NCI-H1436 (cell line): ENCODE results near the gene TARBP1.
A peak's percentile ranks its signal among the peaks of the same experiment; 100 is the strongest.
"Not testable (repeated sequence)": the region's sequence is repeated elsewhere in the genome, so short reads cannot be mapped to it uniquely, and the experiment has no call there.

Source experiments
- DNase-seq: peaks from one replicate; lab custom pipeline; 2025; lab: John Stamatoyannopoulos, UW

TARBP1 gene

DNA sequence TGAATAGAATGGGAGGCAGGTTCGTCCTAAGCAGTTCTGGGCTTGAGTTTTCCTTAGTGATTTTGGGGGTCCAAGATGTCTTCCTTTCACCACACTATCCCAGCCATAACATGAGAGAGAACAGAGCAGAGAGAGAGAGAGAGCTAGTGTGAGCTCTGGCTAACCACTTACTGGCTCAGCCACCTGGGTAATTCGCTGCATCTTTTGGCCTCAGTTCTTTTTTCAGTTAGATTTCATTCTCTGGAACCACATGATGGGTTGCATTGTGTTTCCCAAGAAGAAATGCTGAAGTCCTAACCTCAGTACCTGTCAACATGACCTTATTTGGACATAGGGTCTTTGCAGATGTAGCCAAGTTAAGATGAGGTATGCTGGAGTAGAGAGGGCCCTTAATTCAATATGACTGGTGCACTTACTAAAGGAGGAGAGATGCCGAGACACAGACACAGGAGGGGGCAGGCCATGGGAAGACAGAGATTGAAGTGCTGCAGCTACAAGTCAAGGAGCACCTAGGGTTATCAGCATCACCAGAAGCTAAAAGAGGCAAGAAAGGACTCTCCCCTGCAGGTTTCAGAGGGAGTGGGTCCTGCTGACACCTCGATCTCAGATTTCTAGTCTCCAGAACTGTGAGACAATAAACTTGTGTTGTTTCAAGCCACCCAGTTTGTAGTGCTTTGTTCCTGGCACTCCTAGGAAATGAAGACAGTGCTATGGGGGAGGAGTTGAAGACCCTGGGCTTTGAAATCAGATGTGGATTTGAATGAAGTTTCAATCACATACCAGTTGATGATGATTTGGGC lies 26.2 kb upstream of the TARBP1 start:
- DNase-seq: no peak

DNA sequence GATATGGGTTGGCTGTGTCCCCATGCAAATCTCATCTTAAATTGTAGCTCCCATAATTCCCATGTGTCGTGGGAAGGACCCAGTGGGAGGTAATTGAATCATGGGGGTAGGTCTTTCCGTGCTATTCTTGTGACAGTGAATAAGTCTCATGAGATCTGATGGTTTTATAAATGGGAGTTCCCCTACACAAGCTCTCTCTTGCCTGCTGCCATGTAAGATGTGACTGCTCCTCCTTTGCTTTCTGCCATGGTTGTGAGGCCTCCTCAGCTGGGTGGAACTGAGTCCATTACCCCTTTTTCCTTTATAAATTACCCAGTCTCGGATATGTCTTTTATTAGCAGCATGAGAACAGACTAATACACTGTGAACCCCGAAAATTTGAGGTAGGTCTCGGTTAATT lies 25.3 kb upstream of the TARBP1 start:
- DNase-seq: not testable (repeated sequence)

DNA sequence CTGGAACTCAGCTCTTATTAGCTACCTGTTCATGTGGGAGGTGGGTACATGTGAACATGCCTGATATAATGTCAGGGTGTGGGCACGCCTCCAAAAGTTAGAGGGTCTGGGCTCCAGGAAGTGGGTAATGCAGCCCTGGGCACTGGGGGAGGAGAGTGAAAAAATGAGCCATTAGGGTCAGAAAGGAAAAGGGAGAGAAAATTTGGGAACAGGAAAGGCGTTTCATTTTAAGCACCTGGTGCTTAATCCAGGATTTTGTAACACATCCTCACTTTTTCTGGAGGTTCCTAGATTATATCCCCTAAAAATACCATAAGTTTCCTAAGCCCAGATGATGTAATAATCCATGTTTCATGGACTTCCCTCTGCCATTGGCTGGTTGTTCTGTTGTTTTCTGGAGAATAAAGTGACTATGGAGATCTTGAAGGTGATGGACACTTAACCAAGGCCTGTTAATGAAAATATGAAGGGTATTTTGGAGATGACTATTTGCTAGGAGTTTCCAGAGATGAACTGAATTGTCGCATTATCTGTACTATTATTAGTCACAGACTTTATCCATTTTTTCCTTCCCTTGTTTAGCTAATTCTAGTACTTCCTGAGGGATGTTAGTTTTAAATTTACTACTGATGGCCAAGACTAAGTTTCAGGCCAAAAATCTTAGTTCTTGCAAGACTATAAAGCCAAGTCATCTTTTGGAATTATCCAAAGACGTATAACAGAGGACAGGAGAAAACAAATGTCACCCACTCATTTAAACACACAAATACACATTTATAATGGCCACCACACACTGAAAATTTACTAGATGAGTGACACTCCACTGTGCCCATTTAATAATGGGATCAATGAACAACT lies 24.4 kb upstream of the TARBP1 start:
- DNase-seq: no peak

DNA sequence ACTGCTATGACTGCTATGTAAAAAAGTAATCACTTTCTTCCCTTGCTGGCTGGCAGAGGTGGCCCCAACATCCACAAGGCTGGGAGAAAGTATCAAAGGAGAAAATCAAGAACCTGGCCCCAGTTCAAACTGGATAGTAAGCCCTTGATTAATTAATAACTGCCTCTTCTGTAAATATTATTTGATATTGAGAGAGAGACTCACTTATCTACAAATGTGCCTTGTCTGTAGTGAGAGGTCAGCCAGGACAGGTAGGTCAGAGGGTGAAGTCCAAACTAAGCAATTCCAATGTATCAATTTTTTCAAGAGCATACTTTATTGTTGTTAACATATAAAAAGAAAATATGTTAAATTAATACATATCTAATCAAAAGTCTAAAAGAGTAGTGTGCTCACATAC lies 23.8 kb upstream of the TARBP1 start:
- no peak for DNase-seq

- no peak for DNase-seq
These were observed 21.3 kb upstream of the TARBP1 start for GRCh38 chr1:234500269-234500668.

DNA sequence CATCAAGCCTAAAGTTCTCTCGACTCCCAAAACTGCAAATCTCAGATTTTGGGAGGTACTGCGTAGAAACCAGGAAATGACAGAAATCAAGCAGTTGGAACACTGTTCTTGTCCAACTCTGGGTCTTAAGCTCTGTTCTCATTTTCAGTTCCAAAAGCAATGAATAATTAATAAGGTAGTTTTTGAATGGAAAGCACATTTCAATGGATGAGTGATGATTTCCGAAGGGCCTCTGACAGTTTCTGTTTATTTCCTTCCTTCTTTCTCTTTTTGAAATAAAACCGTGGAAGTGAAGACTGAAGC lies 20.9 kb upstream of the TARBP1 start:
- no peak for DNase-seq

DNA sequence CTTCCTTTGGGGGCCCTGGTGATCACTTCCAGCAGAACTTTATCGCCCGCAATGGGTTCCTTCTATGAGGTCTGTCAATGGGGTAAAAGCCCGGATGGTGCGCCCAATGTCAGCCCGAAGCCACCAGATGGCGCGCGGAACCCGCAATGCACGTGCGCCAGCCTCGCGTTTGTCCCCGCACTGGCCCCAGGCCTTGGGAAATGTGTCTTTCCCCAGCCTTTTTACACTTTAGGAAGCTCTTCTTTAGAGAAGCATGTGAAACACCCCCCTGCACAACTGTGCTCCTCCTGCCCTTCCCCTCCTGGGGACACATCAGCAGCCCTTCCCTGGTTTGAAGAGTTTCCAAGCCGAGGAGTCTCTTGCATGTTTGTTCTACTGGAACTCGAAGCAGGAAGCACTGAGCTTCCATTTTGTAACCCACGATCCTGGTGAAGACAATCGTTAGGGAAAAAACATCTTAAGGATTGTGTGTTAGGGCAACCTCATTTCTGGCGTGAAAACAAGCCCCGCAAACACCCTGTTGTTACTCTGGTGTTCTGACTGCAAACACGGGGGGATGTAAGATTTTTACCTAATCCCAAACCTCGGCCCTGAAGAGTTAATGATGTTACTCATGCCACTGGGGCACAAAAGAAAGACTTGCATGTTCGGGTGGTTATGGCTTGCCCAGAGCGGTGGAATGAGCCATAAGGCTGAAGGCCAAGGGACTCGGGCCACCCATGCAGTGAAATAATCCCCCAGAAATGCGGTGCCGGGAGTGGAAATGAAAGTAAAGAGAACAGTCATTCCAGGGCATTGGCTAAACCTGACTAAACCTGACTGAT lies 20.4 kb upstream of the TARBP1 start:
- DNase-seq: peak; percentile 89

DNA sequence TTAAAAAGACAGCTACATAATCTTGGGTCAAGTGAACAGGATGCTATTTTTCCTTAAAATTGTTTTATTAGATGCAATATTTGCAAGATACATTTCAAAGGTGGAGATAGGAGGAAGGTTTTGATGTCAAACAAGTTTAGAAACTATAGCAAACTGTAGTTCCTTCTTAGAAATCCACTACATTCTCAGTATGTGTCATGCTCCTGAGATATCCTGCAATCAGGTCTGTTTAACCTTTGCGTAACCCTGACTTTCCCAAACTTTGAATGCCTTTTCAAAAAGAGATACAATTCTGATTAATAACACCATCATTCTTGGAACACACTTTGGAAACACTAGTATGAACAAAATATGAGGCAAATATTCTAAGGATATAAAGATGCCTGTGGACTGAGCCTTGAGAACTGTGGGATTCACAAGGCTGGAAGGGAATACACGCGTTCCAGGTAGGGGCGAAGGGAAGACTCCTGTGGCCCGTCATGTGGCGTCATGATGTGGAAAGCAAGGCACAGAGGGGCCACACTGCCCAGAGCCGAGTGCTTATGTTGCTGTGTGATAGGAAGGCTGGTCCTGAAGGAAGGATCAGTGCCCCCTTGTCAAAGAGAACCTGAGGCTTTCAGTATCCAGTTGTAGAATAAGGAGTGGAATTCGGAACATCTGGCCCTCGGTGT lies 19.6 kb upstream of the TARBP1 start:
- DNase-seq: no peak

DNA sequence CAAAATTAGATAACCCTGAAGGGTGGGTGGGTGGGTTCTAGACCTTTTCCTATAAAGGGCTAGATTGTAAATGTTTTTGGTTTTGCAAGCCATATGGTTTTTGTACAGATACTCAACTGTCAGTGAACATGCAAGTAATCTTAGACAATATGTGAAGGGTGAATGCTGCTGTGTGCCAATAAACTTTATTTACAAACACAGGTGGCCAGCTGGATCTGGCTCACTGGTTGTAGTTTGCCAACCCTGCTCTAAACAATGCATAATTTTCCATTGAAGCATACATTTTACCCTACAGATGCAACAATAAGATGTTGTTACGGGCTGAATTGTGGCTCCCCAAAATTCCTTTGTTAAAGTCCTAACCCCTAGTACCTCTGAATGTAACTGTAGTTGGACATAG lies 18.6 kb upstream of the TARBP1 start:
- DNase-seq: no peak

DNA sequence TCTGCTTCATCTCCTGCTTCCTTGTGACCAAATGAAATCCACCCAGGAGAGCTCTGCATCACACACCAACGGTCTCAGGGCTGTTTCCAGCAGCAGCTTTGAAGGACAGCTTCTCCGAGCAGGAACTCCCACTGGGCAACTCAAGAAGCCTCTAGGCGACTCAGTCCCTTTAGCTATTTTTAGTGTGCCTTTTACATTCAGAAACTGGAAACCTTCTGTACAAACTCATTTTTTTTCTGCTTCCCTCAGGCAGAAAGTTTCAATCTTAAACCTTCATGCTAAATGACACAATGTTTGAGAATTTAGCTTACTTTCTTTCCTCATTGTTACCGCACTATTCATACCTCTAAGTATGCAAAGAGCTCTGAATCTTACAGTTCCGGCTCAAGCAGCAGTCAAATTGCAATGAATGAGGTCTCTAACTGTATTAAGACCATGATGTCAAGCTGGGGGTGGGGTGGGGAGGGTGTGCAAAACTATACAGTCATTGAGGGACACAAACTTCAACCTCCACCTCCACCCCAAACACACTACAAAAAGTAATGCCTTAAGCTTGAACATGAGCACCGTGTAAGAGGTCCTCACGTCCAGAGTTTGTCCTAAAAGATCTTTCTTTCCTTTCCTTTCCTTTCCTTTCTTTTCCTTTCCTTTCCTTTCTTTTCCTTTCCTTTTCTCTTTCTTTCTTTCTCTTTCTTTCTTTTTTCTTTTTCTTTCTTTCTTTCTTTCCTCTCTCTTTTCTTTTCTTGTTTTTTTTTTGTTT lies 16.4 kb upstream of the TARBP1 start:
- DNase-seq: no peak

GRCh38 chr1:234494049-234494448 lies 15.1 kb upstream of the TARBP1 start:
- DNase-seq: no peak

DNA sequence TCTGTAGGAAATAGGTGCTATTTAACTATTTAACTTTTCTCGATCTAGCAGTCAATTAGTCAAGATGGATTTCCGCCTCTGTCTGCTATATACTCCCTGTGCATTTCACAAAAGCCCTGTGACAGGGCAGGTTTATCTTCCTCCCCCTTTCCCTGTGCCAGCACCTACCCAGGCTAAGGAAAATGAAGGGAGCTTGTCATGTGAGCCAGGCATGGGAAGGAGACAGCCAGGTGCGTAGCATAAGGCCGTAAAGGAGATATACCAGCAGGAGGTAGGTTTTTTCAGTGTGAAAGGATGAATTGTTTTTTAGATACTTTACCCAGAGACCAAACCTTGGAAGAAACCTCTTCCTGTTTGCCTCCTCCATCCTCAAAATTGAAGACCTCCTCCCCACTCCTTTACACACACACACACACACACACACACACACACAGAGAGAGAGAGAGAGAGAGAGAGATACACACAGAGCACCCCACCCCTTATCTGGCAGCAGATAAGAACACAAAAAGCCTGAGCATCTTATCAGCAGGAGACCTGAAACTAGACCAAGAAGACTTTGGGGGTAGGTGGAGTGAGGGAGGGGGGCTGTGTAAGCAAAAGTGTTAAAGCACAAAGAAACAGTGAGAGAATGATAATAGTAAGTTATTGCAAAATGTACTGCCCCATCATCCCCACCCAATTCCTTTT lies 12.0 kb upstream of the TARBP1 start:
- no peak for DNase-seq

DNA sequence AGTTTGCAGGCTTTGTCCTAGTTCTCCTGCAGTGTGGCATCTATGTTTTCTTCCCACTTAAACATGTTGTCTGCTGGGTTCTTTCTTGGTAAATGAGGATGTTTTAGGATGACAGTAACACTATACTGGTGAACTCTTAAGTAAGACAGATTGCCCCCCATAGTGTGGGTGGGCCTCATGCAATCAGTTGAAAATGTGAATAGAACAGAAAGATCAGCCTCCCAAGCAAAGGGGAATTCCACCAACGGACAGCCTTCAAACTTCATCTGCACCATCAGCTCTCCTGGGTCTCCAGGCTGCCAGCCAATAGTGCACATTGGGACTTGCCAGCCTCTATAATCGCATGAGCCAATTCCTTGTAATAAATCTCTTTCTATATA lies 10.7 kb upstream of the TARBP1 start:
- DNase-seq: no peak

DNA sequence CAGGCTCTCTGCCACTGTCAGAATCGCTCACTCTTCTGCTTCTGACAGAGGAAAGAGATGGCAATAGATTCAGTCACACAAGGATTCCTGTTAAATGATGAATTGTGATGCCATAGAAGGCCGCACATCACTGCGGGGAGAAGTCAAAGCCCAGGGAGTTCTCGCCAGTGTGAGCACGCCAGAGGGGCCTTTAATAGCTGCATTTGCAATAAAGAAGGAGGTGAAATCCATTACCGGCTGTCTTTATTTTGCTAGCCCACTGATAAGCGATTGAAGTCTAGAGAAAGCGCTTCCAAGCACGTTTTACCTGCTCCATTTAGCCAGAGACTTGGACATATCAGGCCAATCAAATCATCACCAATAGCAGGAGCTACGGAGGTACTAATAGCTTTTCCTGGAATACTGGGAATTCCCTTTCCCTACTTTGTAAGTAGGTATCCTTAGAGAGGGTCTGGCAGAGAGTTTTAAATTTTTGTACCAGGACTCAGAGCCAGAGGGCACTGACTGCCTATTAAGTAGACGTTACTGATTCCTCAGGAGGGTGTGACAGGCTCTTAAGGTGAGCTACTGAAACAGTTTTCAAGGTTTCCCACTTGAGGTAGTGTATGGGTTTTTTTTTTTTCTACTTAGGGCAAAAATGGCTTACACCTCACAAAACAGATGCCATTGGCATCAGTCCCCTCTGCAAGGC lies 10.2 kb upstream of the TARBP1 start:
- no peak for DNase-seq

DNA sequence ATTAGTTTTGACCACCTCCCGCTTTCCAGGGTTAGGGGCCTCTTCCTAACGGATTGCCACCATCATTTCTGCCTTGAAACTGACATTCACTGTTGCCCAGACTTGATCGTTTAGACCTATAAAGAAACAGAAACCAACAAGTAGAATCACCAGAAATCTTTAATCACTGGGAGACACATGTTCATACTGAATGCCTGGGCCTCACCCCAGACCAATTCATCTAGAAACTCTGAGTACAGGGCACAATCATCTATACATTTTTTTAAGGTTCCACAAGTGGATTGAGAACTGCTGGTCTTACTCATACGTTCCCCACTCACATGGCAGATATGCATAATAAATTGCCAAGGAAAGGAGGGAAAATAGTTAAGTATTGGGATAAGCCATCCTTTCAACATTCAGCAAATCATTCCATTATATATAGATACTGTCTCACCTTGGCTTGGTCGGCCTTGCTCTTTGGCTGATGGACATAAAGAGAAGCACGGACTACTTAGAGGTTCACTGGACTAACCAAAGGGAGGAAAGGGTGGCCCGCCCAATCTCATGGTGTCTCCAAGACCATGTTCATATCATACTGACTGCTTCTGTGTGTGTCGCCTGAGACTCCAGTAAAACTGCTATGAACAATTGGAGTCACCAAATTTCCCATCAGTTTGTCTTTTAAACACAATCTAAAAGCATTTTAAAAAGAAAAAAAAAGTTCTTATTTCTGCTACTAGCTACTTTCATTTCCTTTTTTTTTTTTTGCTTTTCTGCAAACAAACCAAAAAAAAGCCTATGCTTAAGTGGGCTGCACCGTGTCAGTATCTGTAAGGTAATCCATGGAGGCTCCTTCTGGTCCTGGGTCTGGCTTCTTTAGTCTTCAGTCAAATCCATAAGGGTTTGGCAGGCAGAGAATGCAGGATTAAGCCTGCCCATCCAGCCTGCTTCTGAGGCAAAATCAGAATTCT lies 9.4 kb upstream of the TARBP1 start:
- DNase-seq: no peak

- peak; percentile 32 for DNase-seq
These were observed 8.2 kb upstream of the TARBP1 start for GRCh38 chr1:234486858-234487840.

- DNase-seq: no peak
These were observed 6.2 kb upstream of the TARBP1 start for GRCh38 chr1:234484991-234485739.
